SU-DHL-6 (cell line): Measurements from ENCODE around the gene GDI1.

ENCODE experiments used
- H2AFZ ChIP-seq: fragments of 200-600 bp; sonication (generic); 2 replicates; pipeline ENCODE4 v1.6.1; 2014; ENCODE audit warnings: low read depth, mild to moderate bottlenecking, moderate library complexity, mixed read lengths, antibody characterized with exemption, low read length; ENCODE audit not compliant: severe bottlenecking
- H3F3A ChIP-seq: fragments of 200-600 bp; shearing (Covaris generic); 2 replicates; pipeline ENCODE4 v1.6.0; 2016; ENCODE audit warnings: antibody characterized with exemption, mild to moderate bottlenecking; ENCODE audit not compliant: insufficient read depth
- H3K27ac ChIP-seq: fragments of 200-600 bp; sonication (generic); 2 replicates; pipeline ENCODE4 v1.5.1; 2016; ENCODE audit warnings: low read depth, mild to moderate bottlenecking, low read length, moderate library complexity, mixed read lengths
- H3K27me3 ChIP-seq: fragments of 200-600 bp; sonication (generic), shearing (Covaris generic); 2 replicates; pipeline ENCODE4 v1.6.0; 2014; ENCODE audit warnings: mild to moderate bottlenecking, low read length
- H3K36me3 ChIP-seq: fragments of 200-600 bp; sonication (generic); 2 replicates; pipeline ENCODE4 v1.6.1; 2014; ENCODE audit warnings: mild to moderate bottlenecking, low read length, mixed read lengths
- H3K4me2 ChIP-seq: fragments of 300-600, 200-600 bp; shearing (Covaris generic), sonication (generic); 2 replicates; pipeline ENCODE4 v1.6.0; 2014; ENCODE audit warnings: low read length, low read depth, mild to moderate bottlenecking; ENCODE audit not compliant: poor library complexity, severe bottlenecking
- H3K4me3 ChIP-seq: fragments of 200-600 bp; sonication (generic); 2 replicates; pipeline ENCODE4 v1.5.1; 2014; ENCODE audit warnings: antibody characterized with exemption, low read length, mild to moderate bottlenecking, mixed read lengths; ENCODE audit not compliant: insufficient read depth, poor library complexity, severe bottlenecking
- H3K79me2 ChIP-seq: fragments of 200-600 bp; sonication (generic); 2 replicates; pipeline ENCODE4 v1.6.1; 2014; ENCODE audit warnings: mild to moderate bottlenecking, low read length, moderate library complexity; ENCODE audit not compliant: insufficient read depth
- H3K9ac ChIP-seq: fragments of 200-600 bp; sonication (generic); 2 replicates; pipeline ENCODE4 v1.7.0; 2014; ENCODE audit warnings: mild to moderate bottlenecking, low read length
- H3K9me2 ChIP-seq: fragments of 200-600 bp; sonication (generic); replicated peaks from 2 replicates; pipeline ENCODE4 v1.6.1; 2014; ENCODE audit warnings: low read length; ENCODE audit not compliant: insufficient read depth
- H3K9me3 ChIP-seq: fragments of 200-600 bp; sonication (generic); 2 replicates; pipeline ENCODE4 v1.6.1; 2014; ENCODE audit warnings: low read length, mixed read lengths; ENCODE audit not compliant: insufficient read depth
- H4K20me1 ChIP-seq: fragments of 200-600 bp; sonication (generic); 2 replicates; pipeline ENCODE4 v1.6.1; 2014; ENCODE audit warnings: low read depth, mild to moderate bottlenecking, antibody characterized with exemption, low read length, moderate library complexity, mixed read lengths
- EZH2phosphoT487 ChIP-seq: fragments of 200-600 bp; sonication (generic), shearing (Covaris generic); conservative IDR thresholded peaks from 2 replicates; pipeline ENCODE4 v1.6.1; 2018; ENCODE audit warnings: mild to moderate bottlenecking, antibody characterized with exemption, low read length, moderate library complexity, mixed read lengths
- TF ChIP-seq, protein P1 (sequence below): fragments of 200-600 bp; sonication (generic); IDR thresholded peaks from one replicate; pipeline ENCODE4 v1.5.1; 2017; ENCODE audit warnings: antibody characterized with exemption, mild to moderate bottlenecking, low read length, moderate library complexity; ENCODE audit not compliant: insufficient read depth, poor library complexity, severe bottlenecking

The GDI1 gene

DNA sequence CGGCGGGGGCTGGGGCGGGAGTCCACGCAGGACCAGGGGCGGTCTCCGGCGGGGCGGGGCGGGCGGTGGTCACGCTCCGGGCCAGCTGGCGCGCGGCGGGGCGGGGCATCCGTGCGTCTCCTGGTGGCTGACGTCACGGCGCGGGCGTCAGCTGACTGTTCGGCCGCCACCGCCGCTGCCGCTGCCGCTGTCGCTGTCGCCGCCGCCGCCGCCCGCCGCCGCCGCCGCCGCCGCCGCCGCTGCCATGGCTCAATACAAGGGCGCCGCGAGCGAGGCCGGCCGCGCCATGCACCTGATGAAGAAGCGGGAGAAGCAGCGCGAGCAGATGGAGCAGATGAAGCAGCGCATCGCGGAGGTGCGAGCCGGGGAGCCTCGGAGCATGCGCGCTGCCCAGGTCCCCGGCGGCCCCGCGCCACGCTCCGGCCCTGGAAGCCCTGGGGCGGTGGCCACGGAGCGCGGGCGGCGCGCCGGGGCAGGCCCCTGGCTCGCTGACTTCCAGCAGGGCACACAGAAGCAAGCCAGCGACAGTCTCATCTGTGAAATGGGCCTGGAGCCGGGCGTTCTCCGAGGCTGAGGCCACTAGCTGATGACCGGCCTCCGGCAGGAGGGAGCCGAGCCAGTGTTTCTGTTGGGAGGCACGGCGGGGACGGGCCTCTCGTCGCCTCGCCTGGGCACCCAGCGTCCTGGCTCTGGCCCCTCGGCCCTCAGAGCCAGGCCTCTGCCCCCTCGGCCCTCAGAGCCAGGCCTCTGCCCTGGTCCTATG, 7.2 kb downstream of the GDI1 start, which contains the start of gene FAM50A:
FAM50A (plus strand) TSS at position 150 of the 763 bp plus-strand sequence; CDS start at position 245, 95 bp downstream.
- Histone ChIP-seq H2AFZ (no peak within 1 kb of the TSS), H3K27ac (peak within 1 kb of the TSS; percentile 15; the same call in 1 of the 2 replicates), H3K4me2 (peak within 1 kb of the TSS; percentile 72), H3K9ac (peak within 1 kb of the TSS; percentile 86), H3K27me3 (no peaks in the 10 kb centered on the region), H3K4me3 (peak within 1 kb of the TSS; percentile 66), H3K79me2 (no peaks in the 10 kb centered on the region; the same call in 1 of the 2 replicates), H3K9me3 (no peaks in the 10 kb centered on the region), H4K20me1 (no peaks in the 10 kb centered on the region), H3K9me2 (no peaks in the 10 kb centered on the region), H3F3A (0 out of 2 replicates have a peak, but pooled peaks cover 5% of the 10 kb centered on the region), H3K36me3 (no peaks in the 10 kb centered on the region)
- no peak for TF ChIP-seq EZH2phosphoT487
- TF ChIP-seq, protein P1, sequence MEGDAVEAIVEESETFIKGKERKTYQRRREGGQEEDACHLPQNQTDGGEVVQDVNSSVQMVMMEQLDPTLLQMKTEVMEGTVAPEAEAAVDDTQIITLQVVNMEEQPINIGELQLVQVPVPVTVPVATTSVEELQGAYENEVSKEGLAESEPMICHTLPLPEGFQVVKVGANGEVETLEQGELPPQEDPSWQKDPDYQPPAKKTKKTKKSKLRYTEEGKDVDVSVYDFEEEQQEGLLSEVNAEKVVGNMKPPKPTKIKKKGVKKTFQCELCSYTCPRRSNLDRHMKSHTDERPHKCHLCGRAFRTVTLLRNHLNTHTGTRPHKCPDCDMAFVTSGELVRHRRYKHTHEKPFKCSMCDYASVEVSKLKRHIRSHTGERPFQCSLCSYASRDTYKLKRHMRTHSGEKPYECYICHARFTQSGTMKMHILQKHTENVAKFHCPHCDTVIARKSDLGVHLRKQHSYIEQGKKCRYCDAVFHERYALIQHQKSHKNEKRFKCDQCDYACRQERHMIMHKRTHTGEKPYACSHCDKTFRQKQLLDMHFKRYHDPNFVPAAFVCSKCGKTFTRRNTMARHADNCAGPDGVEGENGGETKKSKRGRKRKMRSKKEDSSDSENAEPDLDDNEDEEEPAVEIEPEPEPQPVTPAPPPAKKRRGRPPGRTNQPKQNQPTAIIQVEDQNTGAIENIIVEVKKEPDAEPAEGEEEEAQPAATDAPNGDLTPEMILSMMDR, result no peak

DNA sequence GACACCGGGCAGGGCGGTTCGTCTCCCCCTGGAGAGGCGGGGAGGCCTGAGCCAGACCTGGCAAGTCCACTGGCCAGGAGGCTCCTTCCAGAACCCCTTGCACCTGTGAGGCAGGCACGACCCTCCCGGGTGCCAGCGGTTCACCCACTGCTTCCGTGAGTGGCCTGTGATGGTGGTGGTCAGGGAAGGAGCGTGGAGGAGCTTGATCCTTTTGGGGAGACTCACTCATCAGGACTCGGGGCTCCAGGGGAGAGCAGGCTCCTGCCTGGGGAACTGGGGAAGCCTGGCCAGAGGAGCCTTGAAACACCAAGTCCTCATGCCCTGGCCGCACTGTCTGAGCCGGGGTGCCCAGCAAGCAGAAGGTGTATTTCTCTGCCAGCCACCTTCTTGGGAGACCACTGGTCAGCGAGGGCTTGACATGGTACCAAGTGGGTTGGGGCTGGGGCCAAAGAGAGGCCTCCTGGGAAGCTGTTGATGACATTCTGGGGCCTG, 7.8 kb downstream of the GDI1 start:
- Histone ChIP-seq H3K79me2 (no peaks in the 10 kb centered on the region; the same call in 1 of the 2 replicates), H3K9me3 (no peaks in the 10 kb centered on the region), H3K4me3 (peak overlapping the region; percentile 66), H3K27me3 (no peaks in the 10 kb centered on the region), H3K4me2 (peak overlapping the region; percentile 72), H3K27ac (no peak overlapping the region), H3K9ac (peak overlapping the region; percentile 86), H3K36me3 (no peaks in the 10 kb centered on the region), H3F3A (0 out of 2 replicates have a peak, but pooled peaks cover 5% of the 10 kb centered on the region), H3K9me2 (no peaks in the 10 kb centered on the region), H4K20me1 (no peaks in the 10 kb centered on the region), H2AFZ (no peak overlapping the region)
- no peak for TF ChIP-seq EZH2phosphoT487
- TF ChIP-seq, protein P1, result no peak

DNA sequence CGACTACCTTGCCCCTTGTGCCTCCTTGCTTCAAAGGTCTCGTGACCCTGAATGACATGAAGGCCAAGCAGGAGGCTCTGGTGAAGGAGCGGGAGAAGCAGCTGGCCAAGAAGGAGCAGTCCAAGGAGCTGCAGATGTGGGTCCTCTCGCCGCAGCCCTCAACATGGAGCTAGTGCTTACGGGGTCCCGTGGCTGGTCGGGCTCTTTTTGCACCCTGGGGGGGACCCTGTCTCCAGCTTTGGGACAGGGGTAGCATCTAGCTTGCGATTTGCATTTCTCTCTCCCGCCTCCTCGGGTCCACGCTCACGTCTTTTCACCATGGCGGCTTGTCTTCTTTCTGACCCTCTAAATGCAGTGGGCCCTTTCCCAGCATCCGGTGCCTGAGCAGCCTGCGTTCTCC, 8.8 kb downstream of the GDI1 start:
- H4K20me1 ChIP-seq, result no peaks in the 10 kb centered on the region
- H3K9me2 ChIP-seq, result no peaks in the 10 kb centered on the region
- H3K9me3 ChIP-seq, result no peaks in the 10 kb centered on the region
- H3K36me3 ChIP-seq, result no peaks in the 10 kb centered on the region
- no peak overlapping the region for H3K27ac ChIP-seq
- TF ChIP-seq, protein P1, result no peak
- no peak for TF ChIP-seq EZH2phosphoT487
- H3K27me3 ChIP-seq, result no peaks in the 10 kb centered on the region
- H3F3A ChIP-seq, result 0 out of 2 replicates have a peak, but pooled peaks cover 5% of the 10 kb centered on the region
- no peaks in the 10 kb centered on the region; the same call in 1 of the 2 replicates for H3K79me2 ChIP-seq
- no peak overlapping the region for H2AFZ ChIP-seq
- H3K9ac ChIP-seq, result no peak overlapping the region
- H3K4me3 ChIP-seq, result no peak overlapping the region
- H3K4me2 ChIP-seq, result no peak overlapping the region
